HEK293 (cell line): ENCODE data around the gene EYA2.

ENCODE experiments used
- CTCF ChIA-PET: fragments of 350-600 bp; formaldehyde crosslinking; extraction: SDS; loops from one replicate; lab custom pipeline; 2021; ENCODE audit warnings: antibody characterized with exemption; lab: Yijun Ruan, JAX
- POLR2A ChIA-PET: fragments of 300-600 bp; formaldehyde crosslinking; extraction: SDS; loops from one replicate; lab custom pipeline; 2020; ENCODE audit warnings: antibody characterized with exemption, inconsistent platforms; lab: Yijun Ruan, JAX
- H3K27ac ChIP-seq: fragments of 200-500 bp; sonication (Bioruptor generic); 2 replicates; pipeline ENCODE4 v1.5.1; 2014; ENCODE audit warnings: low read depth, low read length, control low read depth, inconsistent platforms; ENCODE audit errors: extremely low read depth
- H3K36me3 ChIP-seq, 2 experiments: fragments of 200-500 bp in 1 of 2; sonication (Bioruptor generic) in 1 of 2; 1 replicate in 1 of 2; 2 replicates in 1 of 2; pipeline ENCODE4 v1.5.1; 2014 to 2017; ENCODE audit warnings: inconsistent platforms in 2 of 2, low read length in 2 of 2; ENCODE audit not compliant: control insufficient read depth in 2 of 2, insufficient read depth in 1 of 2
- H3K4me1 ChIP-seq: fragments of 200-500 bp; sonication (Bioruptor generic); 2 replicates; pipeline ENCODE4 v1.5.1; 2014; ENCODE audit warnings: mild to moderate bottlenecking, low read length, inconsistent platforms; ENCODE audit not compliant: control insufficient read depth, insufficient read depth
- H3K4me3 ChIP-seq: 2 replicates; pipeline ENCODE4 v1.5.1; 2011; ENCODE audit warnings: low read depth, mild to moderate bottlenecking, control low read depth, low read length, moderate library complexity
- H3K9me3 ChIP-seq: fragments of 200-500 bp; sonication (Bioruptor generic); 2 replicates; pipeline ENCODE4 v1.5.1; 2014; ENCODE audit warnings: low read depth, low read length, inconsistent platforms; ENCODE audit not compliant: control insufficient read depth, insufficient read depth
- GFI1B ChIP-seq: fragments of 450-650 bp; formaldehyde crosslinking; IDR thresholded peaks from 2 replicates; pipeline ENCODE4 v1.5.1; 2016; ENCODE audit warnings: missing biosample characterization, missing genetic modification characterization
- GLI4 ChIP-seq: fragments of 450-650 bp; formaldehyde crosslinking; IDR thresholded peaks from 2 replicates; pipeline ENCODE4 v1.5.1; 2016; ENCODE audit warnings: missing biosample characterization, missing genetic modification characterization
- KLF1 ChIP-seq: fragments of 450-650 bp; formaldehyde crosslinking; IDR thresholded peaks from 2 replicates; pipeline ENCODE4 v1.5.1; 2016; ENCODE audit warnings: missing biosample characterization, missing genetic modification characterization
- KLF10 ChIP-seq: fragments of 450-650 bp; IDR thresholded peaks from 2 replicates; pipeline ENCODE4 v1.5.1; 2018; ENCODE audit warnings: missing biosample characterization, mild to moderate bottlenecking, missing genetic modification characterization
- PRDM4 ChIP-seq: fragments of 450-650 bp; formaldehyde crosslinking; IDR thresholded peaks from 2 replicates; pipeline ENCODE4 v1.5.1; 2017; ENCODE audit warnings: missing biosample characterization, missing genetic modification characterization
- TSHZ1 ChIP-seq: fragments of 450-650 bp; formaldehyde crosslinking; IDR thresholded peaks from 2 replicates; pipeline ENCODE4 v1.5.1; 2016; ENCODE audit warnings: missing biosample characterization, missing genetic modification characterization, borderline replicate concordance
- ZFP41 ChIP-seq: fragments of 450-650 bp; formaldehyde crosslinking; IDR thresholded peaks from 2 replicates; pipeline ENCODE4 v1.5.1; 2016; ENCODE audit warnings: missing biosample characterization, missing genetic modification characterization, borderline replicate concordance
- ZFP69B ChIP-seq: fragments of 450-650 bp; formaldehyde crosslinking; IDR thresholded peaks from 2 replicates; pipeline ENCODE4 v1.5.1; 2016; ENCODE audit warnings: missing biosample characterization, missing genetic modification characterization
- ZNF121 ChIP-seq: fragments of 450-650 bp; formaldehyde crosslinking; IDR thresholded peaks from 2 replicates; pipeline ENCODE4 v1.5.1; 2016; ENCODE audit warnings: missing biosample characterization, missing genetic modification characterization
- ZNF133 ChIP-seq: fragments of 450-650 bp; formaldehyde crosslinking; IDR thresholded peaks from 2 replicates; pipeline ENCODE4 v1.5.1; 2016; ENCODE audit warnings: missing biosample characterization, missing genetic modification characterization
- ZNF274 ChIP-seq, 2 experiments: fragments of 200-500 bp in 1 of 2; fragments of 450-650 bp in 1 of 2; sonication (Bioruptor generic) in 1 of 2; formaldehyde crosslinking in 1 of 2; IDR thresholded peaks; 2 replicates each; pipeline versions ENCODE4 v1.5.1 to v1.6.1; 2014 to 2016; ENCODE audit warnings: borderline replicate concordance in 1 of 2, inconsistent platforms in 1 of 2, low read length in 1 of 2, missing biosample characterization in 1 of 2, missing genetic modification characterization in 1 of 2
- ZNF433 ChIP-seq: fragments of 450-650 bp; formaldehyde crosslinking; IDR thresholded peaks from 2 replicates; pipeline ENCODE4 v1.5.1; 2016; ENCODE audit warnings: missing biosample characterization, missing genetic modification characterization, low read depth
- ZNF518A ChIP-seq: fragments of 450-650 bp; formaldehyde crosslinking; conservative IDR thresholded peaks from 2 replicates; pipeline ENCODE4 v1.5.1; 2016; ENCODE audit warnings: low read depth, missing biosample characterization, missing genetic modification characterization
- ZNF544 ChIP-seq: fragments of 450-650 bp; formaldehyde crosslinking; IDR thresholded peaks from 2 replicates; pipeline ENCODE4 v1.5.0; 2017; ENCODE audit warnings: missing biosample characterization, missing genetic modification characterization
- ZNF621 ChIP-seq: fragments of 450-650 bp; formaldehyde crosslinking; IDR thresholded peaks from 2 replicates; pipeline ENCODE4 v1.5.1; 2017; ENCODE audit warnings: missing biosample characterization, missing genetic modification characterization
- ZNF624 ChIP-seq: fragments of 450-650 bp; formaldehyde crosslinking; IDR thresholded peaks from 2 replicates; pipeline ENCODE4 v1.5.1; 2017; ENCODE audit warnings: missing biosample characterization, missing genetic modification characterization
- ZNF692 ChIP-seq: fragments of 450-650 bp; formaldehyde crosslinking; IDR thresholded peaks from 2 replicates; pipeline ENCODE4 v1.5.1; 2016; ENCODE audit warnings: missing biosample characterization, missing genetic modification characterization

EYA2 gene

GRCh38 chr20:47235111-47235510 lies 340.5 kb downstream of the EYA2 start (continued):
- TF ChIP-seq ZNF433 (tag by site-specific recombination) (no peak), ZNF624 (no peak), ZNF133 (tag by site-specific recombination) (no peak), ZNF518A (tag by site-specific recombination) (no peak)

GRCh38 chr20:47235853-47236638 lies 341.4 kb downstream of the EYA2 start:
- Histone ChIP-seq H3K4me3 (no peak overlapping the region), H3K27ac (no peak overlapping the region), H3K9me3 (no peaks in the 10 kb centered on the region), H3K36me3 (peaks cover 5 to 64% of the 10 kb centered on the region in 2 experiments), H3K4me1 (no peaks in the 10 kb centered on the region)
- ChIA-PET CTCF (interaction anchor here (1.0 to 3.3 kb wide), 2 partner anchors 9 to 148 kb away, joined by 4 to 13 read pairs; no protein-coding TSS in a partner anchor), POLR2A (interaction anchor here (0.5 kb wide), 1 partner anchor 140 kb away, joined by 4 read pairs; no protein-coding TSS in a partner anchor)
- TF ChIP-seq ZNF621 (tag by site-specific recombination): no peak
- no peak for TF ChIP-seq ZFP41 (tag by site-specific recombination)
- no peak for TF ChIP-seq TSHZ1 (tag by site-specific recombination)
- TF ChIP-seq ZNF121 (tag by site-specific recombination): no peak
- no peak for TF ChIP-seq PRDM4 (tag by site-specific recombination)
- TF ChIP-seq KLF10 (tag by site-specific recombination): no peak
- TF ChIP-seq ZNF692: no peak
- no peak for TF ChIP-seq KLF1
- no peak for TF ChIP-seq ZNF274 (IDR thresholded peaks at IDR 0.05; ENCODE audit: low read length)
- no peak for TF ChIP-seq ZNF274 (tag by site-specific recombination; IDR thresholded peaks at IDR 0.05; ENCODE audit: borderline replicate concordance)
- TF ChIP-seq GFI1B (tag by site-specific recombination): no peak
- no peak for TF ChIP-seq ZNF544 (tag by site-specific recombination)
- TF ChIP-seq GLI4 (tag by site-specific recombination): no peak
- TF ChIP-seq ZFP69B (tag by site-specific recombination): no peak
